Breast epithelium (tissue), 4 donors: ENCODE data around the gene STOML1. TPM values are rescaled to one million over a fixed set of nuclear protein-coding genes. Genes with fewer than 3 reads are reported as not detected.

ENCODE experiments used
- DNase-seq, 2 donors: peaks; one replicate each; pipeline ENCODE4 v3.0.0-alpha.2; 2019; ENCODE audit warnings: low spot score in 2 of 2
- H3K27ac ChIP-seq, 2 donors: fragments of 200-600 bp; sonication (generic) in 1 of 2; one replicate each; pipeline ENCODE4 v1.5.1; 2016 to 2019; ENCODE audit warnings: mild to moderate bottlenecking in 1 of 2
- H3K27me3 ChIP-seq, 2 donors: fragments of 200-600 bp; sonication (generic) in 1 of 2; one replicate each; pipeline versions ENCODE4 v1.5.1 to v1.6.0; 2017 to 2019; ENCODE audit warnings: control low read depth in 1 of 2, mild to moderate bottlenecking in 1 of 2
- H3K36me3 ChIP-seq: fragments of 200-600 bp; one replicate; pipeline ENCODE4 v1.5.1; 2019
- H3K4me1 ChIP-seq, 2 donors: fragments of 200-600 bp; sonication (generic); one replicate each; pipeline ENCODE4 v1.5.1; 2016 to 2019; ENCODE audit warnings: control low read depth in 1 of 2
- H3K4me3 ChIP-seq, 3 donors: fragments of 200-600 bp; sonication (generic); 1 replicate in 2 of 3; 2 replicates in 1 of 3; pipeline ENCODE4 v1.5.1; 2016 to 2019; ENCODE audit warnings: mild to moderate bottlenecking in 3 of 3, moderate library complexity in 2 of 3
- H3K9me3 ChIP-seq, 2 donors: fragments of 200-600 bp; sonication (generic) in 1 of 2; one replicate each; pipeline ENCODE4 v1.5.1; 2016 to 2019; ENCODE audit warnings: control low read depth in 1 of 2
- CTCF ChIP-seq, 3 donors: fragments of 450-650 bp; IDR thresholded peaks; one replicate each; pipeline ENCODE4 v1.5.1; 2016 to 2017; ENCODE audit warnings: antibody characterized with exemption in 3 of 3, mild to moderate bottlenecking in 3 of 3, moderate library complexity in 3 of 3
- POLR2A ChIP-seq: fragments of 450-650 bp; IDR thresholded peaks from one replicate; pipeline ENCODE4 v1.6.1; 2016; ENCODE audit warnings: antibody characterized with exemption, mild to moderate bottlenecking, moderate library complexity
- POLR2AphosphoS5 ChIP-seq, 3 donors: sonication (generic); formaldehyde crosslinking; IDR thresholded peaks; one replicate each; pipeline ENCODE4 v1.6.1; 2017; ENCODE audit warnings: antibody characterized with exemption in 3 of 3
- intact Hi-C: fragments of 100-400 bp; cut with DNase I; formaldehyde crosslinking; loops from one replicate; pipeline ENCODE4 v1.15.1; 2023; ENCODE audit warnings: low total_unique reads
- total RNA-seq, 3 donors: library from RNA; depleted of rRNA; stranded (reverse); fragments of >200 nt; gene quantifications; one replicate each; pipeline ENCODE4 v1.1.0, GENCODE V29; 2016

Gene STOML1
- total RNA-seq, 3 donors from 2014 or later: 8.5 to 10.7 (median 9.7) TPM

DNA sequence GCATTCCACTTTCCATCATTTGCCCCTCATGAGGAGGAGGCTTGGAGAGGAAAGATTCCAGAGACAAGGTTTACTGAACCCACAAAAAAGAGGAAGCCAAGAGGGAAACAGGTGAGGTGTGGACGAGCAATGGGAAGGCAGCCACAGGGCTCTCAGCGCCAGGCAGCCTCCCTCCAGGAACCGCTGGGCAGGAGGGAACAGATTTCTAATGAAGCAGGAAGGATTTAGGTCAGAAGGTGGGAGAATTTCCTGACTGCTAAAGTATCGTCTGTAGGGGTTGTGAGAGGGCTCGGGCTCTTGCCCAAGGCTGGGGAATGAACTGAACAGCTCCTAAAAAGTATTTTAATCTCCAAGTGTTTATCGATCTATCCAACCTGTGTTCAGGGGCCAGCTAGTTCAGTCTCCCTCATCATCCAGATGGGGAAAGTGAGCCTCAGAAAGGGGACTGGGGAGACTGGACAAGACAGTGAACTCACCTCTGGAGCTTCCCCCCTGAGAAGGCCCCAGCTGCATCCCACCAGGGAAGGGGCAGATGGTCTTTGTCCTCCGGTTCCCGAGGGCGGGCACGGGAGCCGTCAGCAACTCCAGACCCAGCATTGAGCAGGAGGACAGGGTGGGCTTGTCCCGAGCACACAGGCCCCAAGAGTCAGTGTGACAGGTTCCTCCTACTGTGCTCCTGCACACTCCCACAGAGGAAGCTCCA is 55.4 kb downstream of the STOML1 start:
- Histone ChIP-seq H3K9me3 (no peaks in the 10 kb centered on the region), H3K36me3 (no peaks in the 10 kb centered on the region), H3K4me3 (no peak overlapping the region), H3K27me3 (no peaks in the 10 kb centered on the region), H3K4me1 (no peaks in the 10 kb centered on the region), H3K27ac (peak overlapping the region in 1 of 2 donors; percentile 49)
- TF ChIP-seq POLR2AphosphoS5 (IDR thresholded peaks at IDR 0.05) (no peak), POLR2A (no peak), CTCF (IDR thresholded peaks at IDR 0.05) (no peak)
- intact Hi-C loops: no loop called here
- no peak for DNase-seq

- H3K27me3 ChIP-seq: no peaks in the 10 kb centered on the region
- intact Hi-C loops: no loop called here
- TF ChIP-seq CTCF (IDR thresholded peaks at IDR 0.05): no peak
- no peak for TF ChIP-seq POLR2AphosphoS5 (IDR thresholded peaks at IDR 0.05)
- TF ChIP-seq POLR2A: no peak
- H3K9me3 ChIP-seq: no peaks in the 10 kb centered on the region
- peak overlapping the region in 1 of 2 donors; percentile 49 for H3K27ac ChIP-seq
- no peak for DNase-seq
- no peak overlapping the region for H3K4me3 ChIP-seq
- no peaks in the 10 kb centered on the region for H3K4me1 ChIP-seq
- no peaks in the 10 kb centered on the region for H3K36me3 ChIP-seq
Measured at GRCh38 chr15:73936181-73936580, 55.9 kb downstream of the STOML1 start.

- intact Hi-C loops: no loop called here
- no peak overlapping the region for H3K4me3 ChIP-seq
- H3K27me3 ChIP-seq: no peaks in the 10 kb centered on the region
- H3K27ac ChIP-seq: no peak overlapping the region
- H3K4me1 ChIP-seq: no peaks in the 10 kb centered on the region
- H3K36me3 ChIP-seq: no peaks in the 10 kb centered on the region
- no peaks in the 10 kb centered on the region for H3K9me3 ChIP-seq
- DNase-seq: no peak
- TF ChIP-seq POLR2A (no peak), POLR2AphosphoS5 (IDR thresholded peaks at IDR 0.05) (no peak)
Measured at GRCh38 chr15:73935547-73935946, 56.5 kb downstream of the STOML1 start.

GRCh38 chr15:73934281-73934680 is 57.8 kb downstream of the STOML1 start:
- no peaks in the 10 kb centered on the region for H3K36me3 ChIP-seq
- H3K9me3 ChIP-seq: no peaks in the 10 kb centered on the region
- no peak overlapping the region for H3K4me3 ChIP-seq
- DNase-seq: no peak
- no peaks in the 10 kb centered on the region for H3K27me3 ChIP-seq
- intact Hi-C loops: no loop called here
- peaks cover 0 to 6% of the 10 kb centered on the region in 2 donors for H3K4me1 ChIP-seq
- H3K27ac ChIP-seq: no peak overlapping the region
- TF ChIP-seq CTCF (IDR thresholded peaks at IDR 0.05) (no peak), POLR2A (no peak), POLR2AphosphoS5 (IDR thresholded peaks at IDR 0.05) (no peak)

GRCh38 chr15:73932381-73933191 is 59.5 kb downstream of the STOML1 start:
- DNase-seq: no peak
- TF ChIP-seq POLR2A (no peak), CTCF (IDR thresholded peaks at IDR 0.05) (no peak), POLR2AphosphoS5 (IDR thresholded peaks at IDR 0.05) (no peak)
- Histone ChIP-seq H3K4me1 (peaks cover 5 to 6% of the 10 kb centered on the region in 2 donors), H3K27me3 (no peaks in the 10 kb centered on the region), H3K36me3 (no peaks in the 10 kb centered on the region), H3K4me3 (no peak overlapping the region), H3K27ac (no peak overlapping the region), H3K9me3 (no peaks in the 10 kb centered on the region)
- intact Hi-C loops: no loop called here
